HG02588 (cell line): ENCODE data around the gene CHSY1.

Experiments used
- ATAC-seq: cut with Tn5 transposase; IDR thresholded peaks from one replicate; pipeline ENCODE4 v1.9.1; 2021; ENCODE audit warnings: mild to moderate bottlenecking, moderate library complexity; ENCODE audit not compliant: unreplicated experiment

Gene CHSY1

DNA sequence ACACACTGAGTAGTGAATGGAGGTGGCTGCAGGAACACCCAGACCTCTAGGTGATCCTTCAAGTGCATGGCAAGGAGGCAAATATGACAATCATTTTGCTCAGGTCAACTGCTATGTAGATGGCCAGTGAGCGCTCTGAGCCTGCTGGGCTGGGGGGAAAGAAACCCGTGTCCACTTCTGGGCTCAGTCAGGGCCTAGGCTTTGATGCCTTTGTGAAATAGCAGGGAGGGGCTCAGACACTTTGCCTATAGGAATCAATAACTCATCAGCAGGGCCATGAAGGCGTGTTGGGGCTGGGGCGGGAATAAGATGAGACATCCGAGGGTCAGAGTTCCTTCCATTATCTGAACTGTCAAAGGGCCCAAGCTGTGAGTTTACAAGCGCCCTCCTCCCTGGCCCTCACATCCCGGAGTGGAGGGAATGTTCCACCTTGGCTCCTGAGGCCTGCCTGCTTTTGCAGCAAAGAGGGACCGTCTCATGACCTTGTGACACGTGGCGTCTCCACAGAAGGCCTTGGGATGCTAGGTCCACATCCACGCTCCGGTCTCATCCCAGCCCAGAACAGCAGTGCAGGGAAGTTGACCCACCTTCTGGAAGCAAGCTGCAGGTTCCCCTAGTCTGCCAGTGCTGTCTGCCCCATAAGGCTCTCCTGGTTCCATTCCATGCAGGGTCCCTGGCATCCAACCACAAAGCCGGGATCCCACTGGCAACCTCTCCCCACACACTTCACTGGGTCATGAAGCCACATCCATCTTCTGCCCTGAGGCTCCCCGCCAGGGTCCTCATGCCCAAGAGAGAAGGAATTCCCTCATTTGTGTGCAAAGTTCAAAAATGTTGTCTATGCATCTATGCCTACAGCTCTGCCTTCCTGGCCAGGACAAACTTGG lies 78.4 kb downstream of the CHSY1 start:
- no peak for ATAC-seq

DNA sequence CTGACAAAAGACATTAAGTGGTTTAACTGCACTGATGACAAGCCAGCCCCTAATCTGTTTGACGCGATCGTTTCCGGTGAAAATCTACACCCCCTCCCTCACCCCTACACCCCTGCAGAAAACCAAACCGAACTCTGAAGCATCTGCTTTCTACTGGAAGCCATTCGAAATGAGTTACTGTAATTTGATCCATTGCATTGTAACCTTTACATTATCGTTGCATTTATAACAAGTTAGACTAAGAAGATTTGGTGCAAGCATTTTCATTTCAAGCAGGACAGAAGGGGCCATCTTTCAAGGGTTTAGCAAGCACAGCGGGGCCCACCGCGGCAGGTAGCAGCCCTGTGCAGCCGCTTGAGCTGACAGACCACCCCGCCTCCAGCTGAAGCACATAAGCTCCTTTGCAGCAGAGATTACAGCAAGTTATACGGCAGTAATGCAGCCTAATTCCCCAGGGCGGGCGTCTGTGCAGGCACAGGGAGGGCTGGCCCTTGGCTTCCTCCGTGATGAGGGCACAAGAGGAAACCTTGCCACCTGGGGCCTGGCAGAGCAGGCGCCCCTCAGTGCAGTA lies 79.3 kb downstream of the CHSY1 start:
- ATAC-seq, result no peak

DNA sequence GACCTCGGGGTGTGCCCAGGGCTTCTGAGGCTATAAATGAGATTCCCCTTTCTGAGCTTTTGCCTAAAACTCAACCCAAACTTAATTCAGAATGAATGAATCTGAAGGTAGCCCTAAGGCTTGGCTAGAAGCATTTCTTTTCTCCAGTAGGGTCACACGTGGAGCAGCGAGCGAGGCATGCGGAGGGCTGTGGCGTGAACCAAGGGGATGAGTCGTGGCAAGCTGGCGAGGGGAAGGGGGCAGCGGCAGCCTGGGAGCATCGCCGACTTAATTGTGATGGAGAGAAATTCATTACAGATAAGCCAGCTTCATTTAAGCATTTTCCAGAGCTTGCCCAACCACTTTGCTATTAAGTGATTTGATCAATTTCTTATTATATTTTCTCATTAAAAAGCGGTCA lies 79.9 kb downstream of the CHSY1 start:
- no peak for ATAC-seq

DNA sequence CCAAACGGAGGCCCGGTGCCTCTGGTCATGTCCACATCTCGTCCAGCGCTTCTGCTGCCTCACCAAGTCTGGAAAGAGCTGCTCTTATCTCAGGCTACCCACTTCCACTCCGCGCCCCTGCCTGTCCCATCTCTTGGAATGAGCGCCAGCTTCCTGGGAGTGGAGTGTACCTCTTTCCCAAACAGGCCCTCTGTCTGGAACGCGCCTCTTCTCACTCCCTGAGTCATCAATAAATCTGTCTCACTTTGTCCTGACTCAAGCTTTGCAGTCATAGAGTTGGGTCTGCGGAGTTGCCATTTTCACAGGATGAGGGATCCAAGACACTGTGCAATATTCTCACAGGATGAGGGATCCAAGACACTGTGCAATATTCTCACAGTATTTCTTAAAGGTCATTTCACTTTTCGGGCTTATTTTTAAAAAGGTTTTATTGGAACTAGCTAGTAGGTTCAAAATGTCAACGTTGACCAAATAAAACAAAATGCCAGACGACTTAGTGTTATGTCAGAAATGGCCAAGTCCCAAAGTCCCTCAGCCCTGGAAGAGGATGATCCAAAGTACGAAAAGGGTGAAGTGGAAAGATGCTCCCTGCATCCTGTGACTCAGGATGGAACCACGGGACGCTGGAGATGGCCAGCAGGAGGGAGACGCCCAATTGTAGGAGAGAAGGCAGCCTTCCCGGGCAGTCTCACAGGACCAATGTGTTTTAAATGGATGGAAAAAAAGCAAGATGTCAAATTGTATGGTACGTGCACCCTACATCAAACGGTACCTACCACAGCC lies 81.1 kb downstream of the CHSY1 start:
- ATAC-seq, result no peak

DNA sequence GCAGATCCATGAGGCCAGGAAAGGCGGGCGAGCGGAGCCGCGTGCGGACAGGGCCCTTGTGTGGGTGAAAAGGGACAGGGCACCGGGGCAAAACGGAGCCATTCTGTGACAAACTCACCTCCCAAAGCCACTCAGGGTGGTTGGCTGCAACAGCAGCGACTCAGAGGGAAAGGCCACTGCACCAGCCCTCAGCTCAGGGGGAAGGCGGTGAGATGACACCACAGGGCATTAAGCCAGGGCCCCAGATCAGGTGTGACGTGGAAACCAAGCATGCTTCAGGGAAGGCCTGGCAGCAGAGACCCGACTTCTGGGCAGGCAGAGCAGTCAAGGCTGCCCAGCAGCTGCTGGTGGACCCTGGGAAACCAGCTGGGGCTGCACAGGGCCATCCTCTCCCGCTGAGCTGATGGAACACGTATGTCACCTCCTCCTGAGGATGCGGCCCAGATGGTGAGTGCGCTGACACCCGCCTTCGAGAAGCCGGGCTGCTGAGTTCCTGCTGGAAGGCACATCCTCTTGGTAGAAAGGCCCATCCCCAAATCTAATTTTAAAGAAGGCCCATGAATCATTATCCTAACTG lies 82.3 kb downstream of the CHSY1 start:
- ATAC-seq, result no peak

DNA sequence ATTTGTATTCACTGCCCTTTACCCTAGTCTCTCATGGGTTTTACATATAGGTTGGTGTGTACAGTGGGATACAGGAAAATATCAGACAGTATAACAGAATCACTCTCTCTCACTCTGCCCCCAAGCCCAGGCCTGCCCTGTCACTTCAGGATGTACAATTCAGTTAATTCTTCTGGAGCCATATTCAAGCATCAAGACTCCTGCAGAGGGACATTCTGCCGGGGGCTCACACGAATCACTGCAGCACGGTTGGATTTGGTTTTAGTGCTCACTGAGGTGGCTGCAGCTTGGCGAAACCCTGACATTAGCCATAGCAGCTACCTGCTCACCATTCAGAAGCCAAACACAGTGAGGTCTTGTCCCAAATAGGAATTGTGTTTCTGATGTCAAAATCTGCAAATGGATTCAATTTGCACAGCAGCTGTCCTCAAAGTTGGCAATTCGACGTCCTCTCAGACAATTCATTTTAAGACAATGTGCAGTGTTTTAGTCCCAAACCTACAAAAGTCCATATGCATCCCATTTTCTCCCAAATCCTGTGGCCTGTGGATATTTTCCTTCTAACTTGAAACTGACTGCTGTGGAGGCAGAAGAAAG lies 82.9 kb downstream of the CHSY1 start:
- no peak for ATAC-seq

DNA sequence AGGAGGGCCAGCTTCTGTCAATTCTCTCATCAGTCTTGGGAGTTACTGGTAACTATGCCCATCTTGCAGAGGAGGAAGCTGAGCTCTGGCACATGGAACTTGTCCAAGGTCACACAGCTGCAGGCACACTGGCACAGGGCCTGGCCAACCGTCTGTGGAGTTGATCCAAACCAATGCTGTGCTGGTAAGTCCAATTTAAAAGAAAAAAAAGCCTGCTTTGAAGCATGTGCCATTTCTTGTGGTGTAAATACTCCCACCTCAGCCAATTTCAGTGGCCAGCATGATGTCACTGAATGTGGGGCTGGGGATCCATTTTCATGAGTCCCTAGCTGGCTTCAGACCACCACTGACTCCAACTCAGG lies 83.4 kb downstream of the CHSY1 start:
- ATAC-seq, result no peak

DNA sequence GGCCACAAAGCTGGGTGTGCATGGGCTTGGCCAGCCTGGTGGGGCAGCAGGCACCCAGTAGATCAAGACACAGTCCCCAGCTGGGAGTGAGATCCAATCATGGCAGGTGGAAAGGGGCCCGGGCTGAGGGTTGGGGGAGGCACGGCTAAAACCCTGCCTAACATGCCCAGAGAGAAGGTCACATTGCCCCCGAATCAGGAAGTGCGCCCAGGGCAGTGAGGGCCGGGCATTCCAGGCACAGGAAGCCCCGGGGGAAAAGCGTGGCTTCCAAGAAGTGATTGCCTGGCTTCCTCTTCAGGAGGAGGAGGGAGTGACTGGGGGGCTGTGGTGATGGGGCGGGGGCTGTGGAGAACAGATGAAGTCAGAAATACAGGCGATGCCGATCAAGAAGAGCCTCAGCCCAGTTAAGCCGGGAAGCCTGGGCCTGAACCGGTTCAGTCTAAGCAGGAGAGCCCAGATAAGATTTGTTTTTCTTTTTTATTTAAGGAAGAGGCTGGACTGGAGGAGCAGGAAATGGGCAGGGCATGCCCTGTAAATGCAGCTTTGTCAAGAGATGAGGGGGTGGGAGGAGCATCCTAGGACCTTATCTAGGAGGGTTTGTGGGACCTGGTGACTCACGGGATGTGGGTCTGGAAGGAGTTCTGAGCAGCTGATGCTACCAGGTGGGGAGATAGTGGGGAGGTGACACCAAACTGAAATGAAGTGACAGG lies 83.9 kb downstream of the CHSY1 start:
- no peak for ATAC-seq

DNA sequence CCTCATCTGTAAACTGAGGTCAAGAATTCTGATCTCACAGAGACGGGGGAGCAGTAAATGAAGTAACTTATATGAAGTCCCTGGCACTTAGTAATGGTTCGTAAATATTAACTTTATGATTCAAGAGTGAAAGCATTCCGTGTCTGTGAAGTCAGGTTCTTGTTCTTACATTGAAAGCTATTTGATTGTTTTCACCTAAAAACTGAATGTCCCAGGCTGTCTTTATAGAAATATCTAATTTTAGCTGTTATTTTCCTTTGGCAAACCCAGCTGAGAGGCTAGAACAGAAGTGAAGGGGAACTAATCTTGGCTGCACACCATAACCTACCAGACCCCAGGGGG lies 84.5 kb downstream of the CHSY1 start:
- no peak for ATAC-seq

DNA sequence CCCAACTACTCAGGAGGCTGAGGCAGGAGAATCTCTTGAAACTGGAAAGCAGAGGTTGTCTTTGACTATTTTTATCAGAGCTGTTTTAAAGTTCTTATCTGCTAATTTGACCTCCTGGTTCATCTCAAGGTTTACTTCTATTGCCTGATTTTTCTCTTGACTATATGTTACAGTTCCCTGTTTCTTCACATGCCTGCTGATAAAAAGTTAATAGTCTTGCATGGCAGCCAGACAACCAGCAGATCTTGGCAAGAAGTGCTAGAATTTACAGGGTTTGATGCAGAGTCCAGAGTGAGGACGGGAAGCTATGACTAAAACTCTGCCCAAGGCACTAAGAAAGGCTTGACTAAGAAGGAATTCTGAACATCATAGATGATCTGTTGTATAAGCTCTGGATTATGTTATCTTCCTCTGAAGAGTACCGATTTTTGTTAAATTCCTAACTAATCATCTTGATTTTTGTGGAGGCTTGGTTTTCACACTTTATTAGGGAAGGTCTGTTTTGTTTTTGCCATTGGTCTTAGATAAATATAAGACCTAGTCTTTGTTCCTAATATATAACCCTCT lies 85.9 kb downstream of the CHSY1 start:
- ATAC-seq, result no peak

DNA sequence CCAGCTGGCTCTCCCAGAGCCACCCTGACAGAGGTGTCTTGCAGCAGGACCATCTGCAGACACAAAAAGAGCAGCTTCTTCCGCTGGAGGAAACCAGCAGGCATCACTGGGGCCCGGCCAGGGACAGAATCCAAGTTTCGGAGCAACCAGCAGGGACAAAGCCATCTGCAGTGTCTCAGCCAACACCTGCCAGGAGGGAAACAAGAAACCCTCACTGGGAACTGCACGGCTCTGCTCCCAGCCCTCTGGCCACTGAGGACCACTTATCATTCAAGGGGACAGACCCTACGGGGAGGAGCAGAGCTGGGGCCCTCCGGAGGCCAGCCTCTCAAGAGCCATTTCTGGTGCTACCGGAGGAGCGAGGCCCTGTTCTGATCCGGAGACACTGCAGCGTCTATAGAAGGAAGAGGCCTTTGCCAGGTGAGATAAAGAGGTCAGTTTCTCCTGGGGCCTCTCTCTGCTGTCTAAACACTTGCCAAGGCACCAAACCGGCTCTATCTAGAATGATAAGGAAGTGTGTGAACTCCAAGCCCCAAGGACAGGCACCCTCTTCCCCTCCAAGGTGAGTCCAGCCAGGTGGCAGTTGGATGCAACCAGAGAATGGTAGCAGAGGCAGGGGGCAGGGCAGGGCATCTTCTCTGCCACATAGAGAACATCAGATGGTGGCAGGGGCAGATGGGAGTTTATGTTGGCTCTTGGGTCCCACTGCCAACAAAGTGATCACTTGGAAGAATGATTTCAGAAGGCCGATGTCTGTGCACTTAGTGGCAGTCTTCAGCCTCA lies 89.0 kb downstream of the CHSY1 start:
- no peak for ATAC-seq

DNA sequence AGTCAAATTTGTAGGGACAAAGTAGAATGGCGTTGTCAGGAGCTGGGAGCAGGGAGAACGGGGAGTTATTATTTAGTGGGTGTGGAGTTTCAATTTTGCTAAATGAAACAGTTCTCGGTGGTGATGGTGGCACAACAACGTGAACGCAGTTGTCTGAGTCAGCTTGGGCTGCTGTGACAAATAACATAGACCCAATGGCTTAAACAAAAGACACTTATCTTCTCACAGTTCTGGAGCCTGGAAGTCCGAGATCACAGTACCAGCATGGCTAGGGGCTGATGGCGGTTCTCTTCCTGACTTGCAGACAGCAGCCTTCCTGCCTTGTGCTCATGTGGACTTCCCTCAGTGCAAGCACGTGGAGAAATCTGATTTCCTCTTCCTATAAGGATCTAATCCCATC lies 90.2 kb downstream of the CHSY1 start:
- ATAC-seq, result no peak

DNA sequence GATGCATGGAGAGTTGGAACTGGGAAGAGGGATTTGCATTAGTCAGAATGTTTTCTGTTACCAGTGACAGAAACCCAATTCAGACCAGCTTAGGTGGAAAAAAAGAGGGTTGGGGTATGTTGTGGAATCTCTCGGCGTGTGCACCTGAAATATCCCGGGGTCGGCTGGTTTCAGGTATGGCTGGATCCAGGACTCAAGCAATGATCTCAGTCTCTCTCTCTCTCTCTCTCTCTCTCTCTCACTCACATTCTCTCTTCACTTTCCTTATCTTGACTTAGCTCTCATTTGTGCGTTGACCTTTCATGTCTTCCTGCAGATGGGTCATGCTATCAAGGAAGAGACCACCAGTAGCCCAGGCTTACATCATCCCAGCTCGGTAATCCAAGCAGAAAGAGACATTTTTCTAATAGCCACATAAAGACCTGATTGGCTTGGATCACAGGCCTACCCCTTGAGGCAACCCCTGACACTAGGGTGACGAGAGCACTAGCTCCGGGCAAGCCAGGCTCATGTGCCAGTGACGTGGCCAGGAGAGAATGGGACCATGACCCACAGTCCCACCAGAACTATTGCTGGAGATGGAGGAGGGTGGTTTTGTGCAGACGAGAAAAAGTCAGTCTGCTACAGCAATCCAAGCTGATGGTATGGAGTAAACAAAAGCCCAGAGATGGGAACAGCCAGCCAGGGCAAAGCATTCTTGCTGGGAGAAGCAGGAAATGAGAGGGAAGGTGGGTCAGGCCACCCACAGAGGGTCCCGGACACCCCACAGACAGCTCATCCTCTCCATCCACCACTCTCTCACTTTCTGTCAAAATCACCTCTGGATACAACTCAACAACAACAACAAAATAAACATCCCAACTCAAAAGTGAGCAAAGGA lies 91.7 kb downstream of the CHSY1 start:
- no peak for ATAC-seq

DNA sequence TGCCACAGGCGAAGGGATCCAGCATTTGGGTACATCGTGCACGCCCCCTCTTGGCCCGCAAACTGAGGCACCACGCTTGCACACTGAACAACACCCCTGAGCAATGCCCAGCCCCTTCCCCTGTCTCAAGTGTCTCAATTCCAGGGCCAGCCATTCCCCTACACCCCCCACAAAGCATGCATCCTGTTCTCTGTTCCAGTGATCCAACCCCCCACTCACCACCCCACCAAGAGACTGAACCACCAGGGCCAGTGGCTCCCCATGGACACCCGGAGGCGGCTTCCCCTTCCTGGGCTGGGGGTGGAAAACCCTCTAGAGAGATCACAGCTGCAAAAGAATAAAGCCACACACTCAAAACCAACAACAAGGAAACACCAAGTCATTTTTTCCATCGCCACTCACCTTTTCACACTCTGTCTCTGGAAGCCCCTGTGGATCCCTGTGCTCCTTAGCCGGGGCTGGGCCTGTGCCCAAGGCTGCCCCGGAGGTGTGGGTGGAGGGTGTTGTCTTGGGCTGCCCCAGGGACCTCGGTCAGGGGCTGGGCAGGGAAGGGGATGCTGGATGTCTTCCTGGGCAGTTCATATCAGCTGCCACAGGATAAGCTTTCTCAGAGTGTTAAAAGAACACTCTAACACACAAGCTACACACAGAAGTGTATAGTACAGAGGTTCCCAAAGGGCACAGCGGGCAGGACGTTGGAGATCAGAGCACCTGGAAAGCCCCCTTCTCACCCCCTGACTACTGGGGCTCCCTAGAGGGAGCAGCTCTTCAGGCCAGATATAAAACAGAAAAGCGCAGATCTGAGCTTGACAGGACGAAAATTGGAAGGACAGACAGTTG lies 92.5 kb downstream of the CHSY1 start:
- no peak for ATAC-seq

DNA sequence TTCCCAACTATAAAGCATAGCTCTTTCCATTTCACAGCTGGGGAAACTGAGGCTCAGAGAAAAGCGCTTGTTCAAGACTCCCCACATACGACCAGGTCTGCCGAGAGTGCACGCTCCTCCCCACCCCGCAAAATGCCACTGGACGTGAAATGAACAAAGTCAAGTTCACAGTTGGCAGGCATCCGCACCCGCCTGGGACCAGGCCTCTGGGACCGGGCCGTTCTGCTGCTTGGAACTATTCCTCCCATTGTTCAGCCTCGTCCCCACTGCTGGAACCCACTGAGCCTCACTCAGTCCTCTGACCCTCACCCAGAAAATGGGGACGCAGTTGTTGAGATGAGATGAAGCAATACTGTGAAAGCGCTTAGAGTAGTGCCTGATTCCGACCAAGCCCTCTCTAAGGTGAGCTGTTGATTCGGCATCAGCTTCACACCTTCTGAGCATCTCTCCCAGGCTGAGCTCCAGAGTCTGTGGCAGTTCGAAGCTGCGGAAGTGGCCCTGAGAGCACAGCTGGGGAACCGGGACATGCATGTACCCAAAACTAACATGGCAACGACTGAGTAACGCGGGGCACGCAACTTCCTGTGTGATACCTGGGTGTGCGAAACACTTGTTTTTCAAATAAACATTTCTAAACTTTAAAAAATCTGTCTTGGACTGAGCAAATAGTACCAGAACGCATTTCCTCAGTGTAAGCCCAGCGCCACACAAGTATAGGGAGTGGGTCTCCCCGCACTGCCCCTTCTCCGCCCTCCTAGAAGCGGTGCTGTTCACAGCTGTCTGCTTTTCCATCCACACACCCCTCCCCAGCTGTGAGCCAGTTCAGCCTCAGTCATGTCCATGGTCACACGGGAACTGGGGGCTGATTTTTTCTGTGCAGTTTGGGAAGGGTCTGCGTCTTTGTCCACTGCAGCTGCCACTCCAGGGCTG lies 93.4 kb downstream of the CHSY1 start:
- ATAC-seq, result no peak

DNA sequence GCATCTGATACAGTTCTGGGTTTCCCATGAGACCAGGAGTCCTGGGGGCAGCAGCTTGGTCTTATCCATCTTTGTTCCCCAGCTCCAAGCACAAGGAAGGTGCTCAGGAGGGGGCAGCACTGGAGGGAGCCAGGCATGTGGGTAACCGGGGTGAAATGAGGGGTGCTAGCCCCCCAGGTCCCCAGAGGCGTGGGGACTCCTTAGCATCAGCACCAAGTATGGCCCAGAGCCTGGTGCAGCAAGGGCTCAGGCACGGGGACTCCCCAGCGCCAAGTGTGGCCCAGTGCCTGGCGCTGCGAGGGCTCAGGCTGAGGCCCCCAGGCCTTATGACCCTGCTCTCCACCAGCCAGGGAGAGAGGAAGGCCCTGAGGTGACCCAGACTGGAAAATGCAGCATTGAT lies 94.1 kb downstream of the CHSY1 start:
- no peak for ATAC-seq
